PC-9 (cell line): ENCODE data around the gene DHFR. TPM values are rescaled to one million over a fixed set of nuclear protein-coding genes. Genes with fewer than 3 reads are reported as not detected.

Source experiments
- BruUV-seq: library from RNA; stranded (reverse); fragments of 400-500 nt; replicated peaks from 2 replicates; lab custom pipeline; 2021; lab: Mats Ljungman, UMichigan
- CTCF ChIA-PET: fragments of 300-600 bp; sonication (Branson Sonifier 250); formaldehyde crosslinking; loops from one replicate; lab custom pipeline; 2022; ENCODE audit warnings: antibody characterized with exemption; lab: Charles Lee
- POLR2A ChIA-PET: fragments of 300-600 bp; sonication (Branson Sonifier 250); formaldehyde crosslinking; loops from one replicate; lab custom pipeline; 2022; ENCODE audit warnings: antibody characterized with exemption; ENCODE audit not compliant: unreplicated experiment; lab: Charles Lee
- DNase-seq, 2 experiments: peaks; one replicate each; pipeline versions ENCODE4 v3.0.0 to v3.0.0-alpha.2; 2015 to 2022; ENCODE audit warnings: mixed read lengths in 1 of 2
- H2AFZ ChIP-seq: fragments of 200-600 bp; sonication (generic); 2 replicates; pipeline ENCODE4 v1.8.1; 2017; ENCODE audit warnings: antibody characterized with exemption
- H3F3A ChIP-seq: fragments of 200-600 bp; sonication (generic); 2 replicates; pipeline ENCODE4 v1.8.1; 2017; ENCODE audit warnings: antibody characterized with exemption, mild to moderate bottlenecking, low read depth; ENCODE audit not compliant: insufficient read depth
- H3K27ac ChIP-seq: fragments of 200-600 bp; sonication (generic); 2 replicates; pipeline ENCODE4 v1.6.1; 2016; ENCODE audit warnings: mixed run types
- H3K27me3 ChIP-seq: fragments of 200-600 bp; sonication (generic); 2 replicates; pipeline ENCODE4 v1.6.1; 2016; ENCODE audit warnings: low read depth, mixed run types; ENCODE audit not compliant: insufficient read depth
- H3K36me3 ChIP-seq: fragments of 200-600 bp; sonication (generic); 2 replicates; pipeline ENCODE4 v1.6.1; 2016; ENCODE audit warnings: low read depth, mixed run types
- H3K4me1 ChIP-seq: fragments of 200-600 bp; sonication (generic); replicated peaks from 2 replicates; pipeline ENCODE4 v1.6.1; 2016; ENCODE audit warnings: mixed run types; ENCODE audit not compliant: insufficient read depth
- H3K4me2 ChIP-seq: fragments of 200-600 bp; sonication (generic); 2 replicates; pipeline ENCODE4 v1.6.1; 2017; ENCODE audit warnings: mixed run types
- H3K4me3 ChIP-seq: fragments of 200-600 bp; sonication (generic); 2 replicates; pipeline ENCODE4 v1.6.1; 2016; ENCODE audit warnings: mixed run types
- H3K79me2 ChIP-seq: fragments of 200-600 bp; sonication (generic); 2 replicates; pipeline ENCODE4 v1.6.1; 2017; ENCODE audit warnings: low read depth, mixed run types
- H3K9me2 ChIP-seq: fragments of 200-600 bp; sonication (generic); 2 replicates; pipeline ENCODE4 v1.8.1; 2017; ENCODE audit warnings: mild to moderate bottlenecking; ENCODE audit not compliant: insufficient read depth
- H3K9me3 ChIP-seq: fragments of 200-600 bp; sonication (generic); 2 replicates; pipeline ENCODE4 v1.8.1; 2016; ENCODE audit warnings: low read depth; ENCODE audit not compliant: insufficient read depth
- H4K20me1 ChIP-seq: fragments of 200-600 bp; sonication (generic); 2 replicates; pipeline ENCODE4 v1.8.1; 2017; ENCODE audit not compliant: insufficient read depth
- EZH2 ChIP-seq: fragments of 200-600 bp; sonication (generic); IDR thresholded peaks from 2 replicates; pipeline ENCODE4 v1.8.0; 2017; ENCODE audit warnings: antibody characterized with exemption, low read depth
- intact Hi-C: fragments of 100-400 bp; cut with micrococcal nuclease; formaldehyde crosslinking; loops from one replicate; pipeline ENCODE4 v1.10.0; 2022; ENCODE audit not compliant: unreplicated experiment
- total RNA-seq: library from RNA; stranded (reverse); gene quantifications from 2 replicates; pipeline ENCODE4 v1.2.3, GENCODE V29; 2021
- TF ChIP-seq, protein P1 (sequence below): fragments of 200-600 bp; sonication (generic); conservative IDR thresholded peaks from 2 replicates; pipeline ENCODE4 v1.6.1; 2017; ENCODE audit warnings: mixed run types, antibody characterized with exemption, mild to moderate bottlenecking, moderate library complexity

Gene DHFR
- total RNA-seq, 1 experiment from 2014 or later = 45.3 TPM

- Histone ChIP-seq H4K20me1 (no peaks in the 10 kb centered on the region), H2AFZ (no peak overlapping the region), H3K79me2 (no peaks in the 10 kb centered on the region), H3K9me2 (no peaks in the 10 kb centered on the region), H3K9me3 (no peaks in the 10 kb centered on the region), H3K36me3 (no peaks in the 10 kb centered on the region), H3K27me3 (no peaks in the 10 kb centered on the region), H3K4me3 (no peak overlapping the region), H3K27ac (no peak overlapping the region), H3K4me1 (no peaks in the 10 kb centered on the region), H3F3A (no peaks in the 10 kb centered on the region), H3K4me2 (no peak overlapping the region)
- ChIA-PET POLR2A (no interaction called here), CTCF (no interaction called here)
- BruUV-seq = no TSS peak
- no peak for DNase-seq
- no peak for TF ChIP-seq EZH2
- TF ChIP-seq, protein P1, sequence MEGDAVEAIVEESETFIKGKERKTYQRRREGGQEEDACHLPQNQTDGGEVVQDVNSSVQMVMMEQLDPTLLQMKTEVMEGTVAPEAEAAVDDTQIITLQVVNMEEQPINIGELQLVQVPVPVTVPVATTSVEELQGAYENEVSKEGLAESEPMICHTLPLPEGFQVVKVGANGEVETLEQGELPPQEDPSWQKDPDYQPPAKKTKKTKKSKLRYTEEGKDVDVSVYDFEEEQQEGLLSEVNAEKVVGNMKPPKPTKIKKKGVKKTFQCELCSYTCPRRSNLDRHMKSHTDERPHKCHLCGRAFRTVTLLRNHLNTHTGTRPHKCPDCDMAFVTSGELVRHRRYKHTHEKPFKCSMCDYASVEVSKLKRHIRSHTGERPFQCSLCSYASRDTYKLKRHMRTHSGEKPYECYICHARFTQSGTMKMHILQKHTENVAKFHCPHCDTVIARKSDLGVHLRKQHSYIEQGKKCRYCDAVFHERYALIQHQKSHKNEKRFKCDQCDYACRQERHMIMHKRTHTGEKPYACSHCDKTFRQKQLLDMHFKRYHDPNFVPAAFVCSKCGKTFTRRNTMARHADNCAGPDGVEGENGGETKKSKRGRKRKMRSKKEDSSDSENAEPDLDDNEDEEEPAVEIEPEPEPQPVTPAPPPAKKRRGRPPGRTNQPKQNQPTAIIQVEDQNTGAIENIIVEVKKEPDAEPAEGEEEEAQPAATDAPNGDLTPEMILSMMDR = no peak
- intact Hi-C loops = no loop called here
Observed at GRCh38 chr5:80600943-80601693, 53.7 kb downstream of the DHFR start.

- Histone ChIP-seq H3K4me3 (no peak overlapping the region), H3F3A (no peaks in the 10 kb centered on the region), H3K9me3 (no peaks in the 10 kb centered on the region), H3K79me2 (no peaks in the 10 kb centered on the region), H3K4me2 (no peak overlapping the region), H3K9me2 (no peaks in the 10 kb centered on the region), H3K4me1 (no peaks in the 10 kb centered on the region), H2AFZ (no peak overlapping the region), H3K36me3 (no peaks in the 10 kb centered on the region), H4K20me1 (no peaks in the 10 kb centered on the region), H3K27me3 (no peaks in the 10 kb centered on the region), H3K27ac (no peak overlapping the region)
- DNase-seq = no peak
- CTCF ChIA-PET = no interaction called here
- TF ChIP-seq, protein P1 = no peak
- TF ChIP-seq EZH2 = no peak
- POLR2A ChIA-PET = no interaction called here
- intact Hi-C loops = no loop called here
- BruUV-seq = no TSS peak
Observed at GRCh38 chr5:80597500-80597899, 57.3 kb downstream of the DHFR start.

DNA sequence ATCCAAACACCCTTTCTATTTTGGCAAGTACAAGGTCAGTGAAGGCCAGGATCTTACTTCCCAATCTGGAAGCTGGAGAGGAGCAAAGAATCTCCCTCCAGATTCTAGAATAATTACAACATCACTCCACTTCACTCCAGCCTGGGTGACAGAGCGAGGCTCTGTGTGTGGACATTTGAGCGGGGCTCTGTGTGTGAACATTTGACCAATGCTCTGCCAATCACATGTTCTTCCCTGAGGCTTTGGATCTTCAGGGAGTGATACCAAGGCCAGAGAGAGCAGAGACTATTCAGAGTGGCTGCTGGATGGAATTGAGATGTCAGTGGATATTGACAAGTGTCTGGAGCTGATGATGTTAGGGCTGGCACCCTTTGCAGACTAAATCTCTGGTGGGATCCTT is 60.0 kb downstream of the DHFR start:
- BruUV-seq = no TSS peak
- Histone ChIP-seq H3K4me1 (peaks cover 9% of the 10 kb centered on the region; the same call in 1 of the 2 replicates), H3K27me3 (no peaks in the 10 kb centered on the region), H3K27ac (no peak overlapping the region), H3F3A (no peaks in the 10 kb centered on the region), H3K9me3 (no peaks in the 10 kb centered on the region), H3K4me3 (no peak overlapping the region), H3K36me3 (no peaks in the 10 kb centered on the region), H2AFZ (no peak overlapping the region), H3K79me2 (no peaks in the 10 kb centered on the region), H3K9me2 (no peaks in the 10 kb centered on the region; the same call in 1 of the 2 replicates), H4K20me1 (no peaks in the 10 kb centered on the region), H3K4me2 (no peak overlapping the region)
- no peak for DNase-seq
- CTCF ChIA-PET = no interaction called here
- POLR2A ChIA-PET = no interaction called here
- intact Hi-C loops = no loop called here
- TF ChIP-seq EZH2 = no peak
- TF ChIP-seq, protein P1 = no peak
